ENCODE results near the gene VGLL4.
A peak's percentile ranks its signal among the peaks of the same experiment; 100 is the strongest.

Gene VGLL4

DNA sequence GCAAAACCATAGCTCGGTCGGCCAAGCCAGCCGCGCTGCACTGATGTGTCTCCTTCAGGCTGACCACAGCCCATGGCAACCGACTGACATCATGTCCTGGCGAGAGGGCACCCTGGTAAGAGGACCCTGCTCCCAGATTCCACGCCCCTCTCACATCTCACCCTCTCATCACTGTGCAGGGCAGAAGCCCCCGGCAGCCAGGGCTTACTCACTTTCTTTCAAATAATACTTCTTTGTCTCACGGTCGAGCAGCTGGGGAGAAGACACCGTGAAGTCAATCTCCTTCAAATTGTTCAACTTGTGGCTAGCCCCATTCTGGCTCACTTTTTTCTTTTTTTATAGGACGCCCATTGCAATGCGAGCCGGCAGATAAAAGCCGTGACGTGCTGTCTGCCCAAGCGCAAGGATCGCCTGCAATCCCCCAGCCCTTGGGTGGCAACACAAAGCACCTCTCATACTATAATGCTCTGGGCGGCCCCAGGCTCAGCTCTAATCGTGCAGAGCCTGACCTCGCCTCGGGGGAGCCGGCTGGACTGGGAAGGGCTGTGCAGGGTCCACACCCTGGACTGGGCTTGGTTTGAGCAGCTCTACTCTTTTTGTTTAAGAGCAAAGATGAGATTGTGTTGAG, 33.6 kb downstream of the VGLL4 start:
- peak; percentile 52 to 68 for DNase-seq (ENCODE audit: low read depth in 2 of 2)
- TF ChIP-seq, protein P1, sequence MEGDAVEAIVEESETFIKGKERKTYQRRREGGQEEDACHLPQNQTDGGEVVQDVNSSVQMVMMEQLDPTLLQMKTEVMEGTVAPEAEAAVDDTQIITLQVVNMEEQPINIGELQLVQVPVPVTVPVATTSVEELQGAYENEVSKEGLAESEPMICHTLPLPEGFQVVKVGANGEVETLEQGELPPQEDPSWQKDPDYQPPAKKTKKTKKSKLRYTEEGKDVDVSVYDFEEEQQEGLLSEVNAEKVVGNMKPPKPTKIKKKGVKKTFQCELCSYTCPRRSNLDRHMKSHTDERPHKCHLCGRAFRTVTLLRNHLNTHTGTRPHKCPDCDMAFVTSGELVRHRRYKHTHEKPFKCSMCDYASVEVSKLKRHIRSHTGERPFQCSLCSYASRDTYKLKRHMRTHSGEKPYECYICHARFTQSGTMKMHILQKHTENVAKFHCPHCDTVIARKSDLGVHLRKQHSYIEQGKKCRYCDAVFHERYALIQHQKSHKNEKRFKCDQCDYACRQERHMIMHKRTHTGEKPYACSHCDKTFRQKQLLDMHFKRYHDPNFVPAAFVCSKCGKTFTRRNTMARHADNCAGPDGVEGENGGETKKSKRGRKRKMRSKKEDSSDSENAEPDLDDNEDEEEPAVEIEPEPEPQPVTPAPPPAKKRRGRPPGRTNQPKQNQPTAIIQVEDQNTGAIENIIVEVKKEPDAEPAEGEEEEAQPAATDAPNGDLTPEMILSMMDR (IDR thresholded peaks at IDR 0.05; ENCODE audit: low read depth, low read length), result no peak
- H3K4me3 ChIP-seq (replicated peaks in 1 of 2; ENCODE audit: low read depth in 2 of 2, low read length in 2 of 2), result peak overlapping the region; percentile 12 to 16

DNA sequence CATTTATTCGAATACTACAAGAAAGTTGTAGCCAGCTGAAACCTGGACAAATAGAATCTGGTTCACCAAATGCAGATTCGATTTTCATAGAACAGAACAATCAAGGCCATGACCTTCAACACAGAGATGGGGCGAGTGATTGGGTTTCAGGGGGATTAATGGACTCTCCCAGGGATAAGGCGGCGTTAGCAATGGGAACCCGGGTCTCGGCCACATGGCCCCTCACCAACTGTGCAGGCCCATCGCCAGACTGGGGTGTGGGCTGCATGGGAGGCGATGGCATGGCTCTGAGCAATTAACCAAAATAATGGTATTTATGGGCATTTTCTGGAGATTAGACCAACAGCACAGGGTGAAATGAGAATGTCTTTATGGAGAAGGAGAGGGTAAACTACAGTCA, 34.2 kb downstream of the VGLL4 start:
- no peak overlapping the region for H3K4me3 ChIP-seq (replicated peaks in 1 of 2; ENCODE audit: low read depth in 2 of 2, low read length in 2 of 2)
- no peak for DNase-seq (ENCODE audit: low read depth in 2 of 2)
- TF ChIP-seq, protein P1 (IDR thresholded peaks at IDR 0.05; ENCODE audit: low read depth, low read length), result no peak

DNA sequence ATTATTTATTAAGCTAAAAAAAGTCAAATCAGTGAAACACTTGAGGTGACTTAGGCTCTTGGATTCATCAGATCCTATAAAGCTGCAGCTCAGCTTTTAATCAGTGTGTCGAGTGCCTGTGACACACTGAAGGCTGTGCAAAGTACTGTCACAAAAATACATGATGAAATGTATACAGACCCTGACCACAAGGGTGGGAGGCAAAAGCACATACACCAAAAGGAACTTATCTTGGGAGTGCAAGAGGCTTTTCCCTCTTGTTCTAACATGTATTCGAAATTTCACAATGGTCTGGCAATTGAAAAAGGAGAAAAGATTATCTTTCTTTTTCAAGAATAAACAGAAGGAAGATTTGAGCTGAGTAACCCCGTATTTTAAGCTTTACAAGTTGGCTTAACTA, 35.9 kb downstream of the VGLL4 start:
- TF ChIP-seq, protein P1 (IDR thresholded peaks at IDR 0.05; ENCODE audit: low read depth, low read length), result no peak
- H3K4me3 ChIP-seq (replicated peaks in 1 of 2; ENCODE audit: low read depth in 2 of 2, low read length in 2 of 2), result no peak overlapping the region
- DNase-seq (ENCODE audit: low read depth in 2 of 2), result peak; percentile 13 to 50

DNA sequence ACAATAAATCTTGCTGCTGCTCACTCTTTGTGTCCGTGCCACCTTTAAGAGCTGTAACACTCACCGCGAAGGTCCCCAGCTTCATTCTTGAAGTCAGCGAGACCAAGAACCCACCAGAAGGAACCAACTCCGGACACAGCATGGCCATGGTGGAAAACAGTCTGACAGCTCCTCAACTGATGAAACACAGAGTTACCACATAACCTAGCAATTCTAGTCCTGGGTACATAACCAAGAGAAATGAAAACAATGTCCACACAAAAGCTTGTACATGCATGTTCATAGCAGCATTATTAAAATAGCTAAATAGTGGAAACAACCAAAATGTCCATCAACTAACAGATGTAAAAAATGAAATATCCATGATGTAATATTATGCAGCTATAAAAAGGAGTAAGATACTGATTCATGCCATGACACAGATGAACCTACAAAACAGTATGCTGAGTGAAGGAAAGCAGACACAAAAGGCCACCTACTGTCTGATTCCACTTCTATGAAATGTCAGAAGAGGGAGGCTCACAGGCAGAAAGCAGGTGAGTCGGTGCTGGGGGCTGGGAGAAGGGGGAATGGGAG, 36.8 kb downstream of the VGLL4 start:
- TF ChIP-seq, protein P1 (IDR thresholded peaks at IDR 0.05; ENCODE audit: low read depth, low read length), result no peak
- H3K4me3 ChIP-seq (replicated peaks in 1 of 2; ENCODE audit: low read depth in 2 of 2, low read length in 2 of 2), result no peak overlapping the region
- DNase-seq (ENCODE audit: low read depth in 2 of 2), result no peak

DNA sequence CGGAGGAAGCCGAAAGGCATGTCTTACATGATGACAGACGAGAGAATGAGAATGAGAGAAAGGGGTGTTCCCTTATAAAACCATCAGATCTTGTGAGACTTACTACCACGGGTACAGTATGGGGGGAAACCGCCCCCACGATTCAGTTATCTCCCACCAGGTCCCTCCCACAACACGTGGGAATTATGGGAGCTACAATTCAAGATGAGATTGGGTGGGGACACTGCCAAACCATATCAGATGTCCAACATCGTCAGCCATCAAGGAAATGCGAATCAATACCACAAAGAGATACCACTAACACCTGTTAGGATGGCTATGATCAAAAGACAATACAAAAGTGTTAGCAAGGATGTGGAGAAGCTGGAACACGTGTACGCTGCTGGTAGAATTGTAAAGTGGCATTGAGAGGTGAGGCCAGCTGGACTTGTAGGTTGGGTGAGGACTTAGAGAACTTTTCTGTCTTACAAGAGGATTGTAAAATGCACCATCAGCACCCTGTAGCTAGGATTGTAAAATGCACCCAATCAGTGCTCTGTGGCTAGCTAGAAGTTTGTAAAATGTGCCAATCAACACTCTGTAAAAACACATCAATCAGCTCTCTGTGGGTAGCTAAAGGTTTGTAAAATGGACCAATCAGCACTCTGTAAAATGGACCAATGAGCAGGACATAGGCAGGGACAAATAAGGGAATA, 37.5 kb downstream of the VGLL4 start:
- TF ChIP-seq, protein P1 (IDR thresholded peaks at IDR 0.05; ENCODE audit: low read depth, low read length), result no peak
- DNase-seq (ENCODE audit: low read depth in 2 of 2), result no peak
- no peak overlapping the region for H3K4me3 ChIP-seq (replicated peaks in 1 of 2; ENCODE audit: low read depth in 2 of 2, low read length in 2 of 2)

DNA sequence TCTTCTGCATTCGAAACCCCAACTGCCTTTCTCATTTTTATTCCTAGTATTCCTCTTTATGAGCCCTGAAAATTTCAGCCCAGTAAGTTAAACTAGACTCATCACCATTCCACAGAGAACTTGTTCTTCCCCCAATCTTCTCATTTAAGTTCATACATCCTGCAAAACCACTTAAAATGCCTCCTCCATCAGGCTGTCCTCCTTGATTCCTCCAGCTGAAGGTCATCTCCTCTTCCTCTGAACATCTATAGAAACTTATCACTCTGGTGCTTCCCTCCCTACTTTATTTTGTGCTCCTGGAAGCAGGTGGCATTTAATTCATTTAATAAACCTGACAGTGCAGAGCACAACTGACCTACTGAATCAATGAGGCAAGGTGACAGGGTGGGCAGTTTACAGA, 38.3 kb downstream of the VGLL4 start:
- H3K4me3 ChIP-seq (replicated peaks in 1 of 2; ENCODE audit: low read depth in 2 of 2, low read length in 2 of 2), result no peak overlapping the region
- TF ChIP-seq, protein P1 (IDR thresholded peaks at IDR 0.05; ENCODE audit: low read depth, low read length), result no peak
- DNase-seq (ENCODE audit: low read depth in 2 of 2), result no peak

All from cardiac fibroblast (primary cell).